B cell (primary cell): Measurements from ENCODE around the gene ALKBH7.

Experiments used
- CTCF ChIP-seq: fragments of 200-600 bp; IDR thresholded peaks from one replicate; pipeline ENCODE4 v1.8.0; 2022; ENCODE audit warnings: antibody characterized with exemption, mild to moderate bottlenecking
- EZH2 ChIP-seq: IDR thresholded peaks from 2 replicates; pipeline ENCODE4 v1.6.1; 2012; ENCODE audit warnings: borderline replicate concordance, low read depth, mild to moderate bottlenecking, moderate library complexity, low read length; ENCODE audit not compliant: insufficient read depth, poor library complexity, severe bottlenecking

GRCh38 chr19:6402058-6402457, 29.5 kb downstream of the ALKBH7 start:
- no peak for TF ChIP-seq CTCF
- TF ChIP-seq EZH2, result no peak
